ENCODE data around the gene MARS1. TPM values are rescaled to one million over a fixed set of nuclear protein-coding genes. Genes with fewer than 3 reads are reported as not detected.
A peak's percentile ranks its signal among the peaks of the same experiment; 100 is the strongest.

The MARS1 gene
- total RNA-seq, 1 donor from 2014 or later, result 316 TPM

DNA sequence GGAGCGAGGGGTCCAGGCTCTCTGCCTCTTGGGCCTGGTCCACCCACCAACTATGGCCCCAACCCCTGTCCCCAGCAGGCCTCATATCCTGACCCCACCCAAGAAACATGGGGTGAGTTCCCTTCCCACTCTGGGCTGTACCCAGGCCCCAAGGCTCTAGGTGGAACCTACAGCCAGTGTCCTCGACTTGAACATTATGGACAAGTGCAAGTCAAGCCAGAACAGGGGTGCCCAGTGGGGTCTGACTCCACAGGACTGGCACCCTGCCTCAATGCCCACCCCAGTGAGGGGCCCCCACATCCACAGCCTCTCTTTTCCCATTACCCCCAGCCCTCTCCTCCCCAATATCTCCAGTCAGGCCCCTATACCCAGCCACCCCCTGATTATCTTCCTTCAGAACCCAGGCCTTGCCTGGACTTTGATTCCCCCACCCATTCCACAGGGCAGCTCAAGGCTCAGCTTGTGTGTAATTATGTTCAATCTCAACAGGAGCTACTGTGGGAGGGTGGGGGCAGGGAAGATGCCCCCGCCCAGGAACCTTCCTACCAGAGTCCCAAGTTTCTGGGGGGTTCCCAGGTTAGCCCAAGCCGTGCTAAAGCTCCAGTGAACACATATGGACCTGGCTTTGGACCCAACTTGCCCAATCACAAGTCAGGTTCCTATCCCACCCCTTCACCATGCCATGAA, 16.8 kb upstream of the MARS1 start:
- H3K36me3 Mint-ChIP-seq (ENCODE audit: low read depth), result peaks cover 63% of the 10 kb centered on the region
- peaks cover 26% of the 10 kb centered on the region for H3K4me1 Mint-ChIP-seq
- intact Hi-C loops (cut with micrococcal nuclease), result loop anchor here (10.0 kb wide), 1 partner anchor 224 kb away; the partner anchor contains the start of gene OS9
- no peak overlapping the region for H3K27ac Mint-ChIP-seq
- H3K9me3 Mint-ChIP-seq, result no peaks in the 10 kb centered on the region
- H3K4me3 Mint-ChIP-seq, result no peak overlapping the region
- DNase-seq, result no peak
- no peaks in the 10 kb centered on the region for H3K27me3 Mint-ChIP-seq

DNA sequence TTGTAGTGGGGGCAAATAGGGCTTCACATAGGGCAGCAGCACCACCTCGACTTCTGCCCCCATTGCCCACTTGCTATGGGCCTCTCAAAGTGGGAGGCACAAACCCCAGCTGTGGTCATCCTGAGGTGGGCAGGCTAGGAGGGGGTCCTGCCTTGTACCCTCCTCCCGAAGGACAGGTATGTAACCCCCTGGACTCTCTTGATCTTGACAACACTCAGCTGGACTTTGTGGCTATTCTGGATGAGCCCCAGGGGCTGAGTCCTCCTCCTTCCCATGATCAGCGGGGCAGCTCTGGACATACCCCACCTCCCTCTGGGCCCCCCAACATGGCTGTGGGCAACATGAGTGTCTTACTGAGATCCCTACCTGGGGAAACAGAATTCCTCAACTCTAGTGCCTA, 16.2 kb upstream of the MARS1 start:
- Mint-ChIP-seq H3K27ac (no peak overlapping the region), H3K36me3 (ENCODE audit: low read depth) (peaks cover 68% of the 10 kb centered on the region), H3K4me1 (peaks cover 31% of the 10 kb centered on the region), H3K27me3 (no peaks in the 10 kb centered on the region), H3K9me3 (no peaks in the 10 kb centered on the region), H3K4me3 (no peak overlapping the region)
- no peak for DNase-seq
- intact Hi-C loops (cut with micrococcal nuclease), result loop anchor here (10.0 kb wide), 1 partner anchor 223 kb away; the partner anchor contains the start of gene OS9

DNA sequence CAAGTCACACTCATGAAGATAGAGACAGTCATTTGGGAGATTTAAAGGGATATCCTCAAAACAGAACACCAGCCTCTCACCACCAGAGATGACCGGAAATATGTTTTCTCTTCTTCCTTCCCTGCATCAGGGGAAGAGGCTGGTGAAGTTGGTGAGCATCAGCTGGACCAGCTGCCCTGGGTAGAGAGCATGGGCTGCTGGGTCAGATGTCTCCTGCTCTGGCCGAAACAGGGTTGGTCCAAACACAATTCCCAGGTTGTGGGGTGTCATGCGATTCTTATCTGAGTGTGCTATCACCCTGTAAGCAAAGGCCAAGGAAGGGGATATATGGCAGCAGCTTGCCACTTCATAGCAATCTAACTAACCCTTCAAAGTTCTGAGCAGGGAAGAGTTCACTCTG, 15.5 kb upstream of the MARS1 start:
- Mint-ChIP-seq H3K9me3 (no peaks in the 10 kb centered on the region), H3K4me3 (no peak overlapping the region), H3K4me1 (peaks cover 35% of the 10 kb centered on the region), H3K27ac (no peak overlapping the region), H3K36me3 (ENCODE audit: low read depth) (peaks cover 68% of the 10 kb centered on the region), H3K27me3 (no peaks in the 10 kb centered on the region)
- DNase-seq, result no peak
- intact Hi-C loops (cut with micrococcal nuclease), result loop anchor here (10.0 kb wide), 1 partner anchor 222 kb away; the partner anchor contains the start of gene OS9

DNA sequence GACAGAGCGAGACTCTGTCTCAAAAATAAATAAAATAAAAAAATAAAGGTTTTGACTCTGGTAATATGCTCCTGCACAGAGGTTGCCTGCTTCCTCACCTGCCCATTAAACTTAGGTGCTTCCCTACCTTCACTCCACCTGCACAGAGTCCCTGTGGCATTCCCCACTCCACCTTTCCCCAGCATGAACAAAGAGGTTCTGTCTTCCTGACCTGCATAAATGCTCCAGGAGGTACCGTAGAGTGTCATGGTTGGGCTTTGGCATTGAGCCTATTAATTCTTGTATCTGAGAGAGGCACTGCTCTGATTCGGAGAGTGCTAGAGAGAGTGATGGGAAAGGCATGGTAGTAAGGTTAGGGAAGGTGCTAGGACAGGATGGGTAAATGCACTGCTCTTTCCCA, 14.5 kb upstream of the MARS1 start:
- Mint-ChIP-seq H3K9me3 (no peaks in the 10 kb centered on the region), H3K36me3 (ENCODE audit: low read depth) (peaks cover 65% of the 10 kb centered on the region), H3K4me1 (peaks cover 42% of the 10 kb centered on the region), H3K27me3 (no peaks in the 10 kb centered on the region), H3K27ac (peak overlapping the region; percentile 2), H3K4me3 (no peak overlapping the region)
- intact Hi-C loops (cut with micrococcal nuclease), result loop anchor here (10.0 kb wide), 1 partner anchor 221 kb away; the partner anchor contains the start of gene OS9
- no peak for DNase-seq

DNA sequence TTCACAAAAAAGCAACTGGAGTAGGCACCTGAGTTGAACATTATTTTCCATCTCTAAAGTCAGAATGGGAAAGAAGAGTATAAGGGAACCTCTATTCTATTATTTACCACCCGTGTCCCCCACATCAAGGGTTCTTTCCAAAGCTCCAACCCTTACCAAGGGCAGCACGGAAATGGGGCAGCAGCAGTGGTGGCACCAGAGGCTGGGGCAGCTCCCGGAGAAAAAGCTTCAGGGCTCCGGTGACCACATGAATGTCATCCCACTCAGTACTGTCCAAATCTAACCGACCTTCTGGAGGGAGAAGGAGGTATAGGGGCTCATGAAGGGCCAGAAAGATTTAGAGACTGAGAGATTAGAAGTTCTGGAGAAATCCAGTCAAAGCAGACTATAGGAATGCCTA, 14.0 kb upstream of the MARS1 start:
- Mint-ChIP-seq H3K4me1 (peaks cover 47% of the 10 kb centered on the region), H3K27ac (peak overlapping the region; percentile 68), H3K4me3 (peak overlapping the region; percentile 72), H3K27me3 (no peaks in the 10 kb centered on the region), H3K9me3 (no peaks in the 10 kb centered on the region), H3K36me3 (ENCODE audit: low read depth) (peaks cover 67% of the 10 kb centered on the region)
- no peak for DNase-seq
- intact Hi-C loops (cut with micrococcal nuclease), result loop anchor here (10.0 kb wide), 1 partner anchor 221 kb away; the partner anchor contains the start of gene OS9

DNA sequence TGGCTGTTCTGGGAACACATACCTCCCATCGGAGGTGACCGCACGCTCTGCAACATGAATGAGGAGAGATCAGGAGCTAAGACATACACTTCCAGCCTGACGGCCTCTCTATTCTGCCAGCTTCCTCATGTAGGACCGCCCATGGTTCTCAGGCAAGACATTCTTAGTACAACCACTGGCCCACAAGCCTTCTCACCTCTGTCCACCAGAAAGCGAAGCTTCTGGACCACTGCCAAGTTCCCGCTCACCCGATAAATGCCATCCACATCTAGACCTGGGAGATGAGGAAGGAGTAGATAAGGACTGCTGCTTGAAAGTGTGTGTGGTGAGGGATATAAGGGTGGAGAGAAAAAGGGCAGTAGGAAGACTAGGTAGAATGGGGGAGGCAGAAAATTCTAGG, 13.4 kb upstream of the MARS1 start:
- no peak for DNase-seq
- peaks cover 65% of the 10 kb centered on the region for H3K36me3 Mint-ChIP-seq (ENCODE audit: low read depth)
- H3K27me3 Mint-ChIP-seq, result no peaks in the 10 kb centered on the region
- H3K9me3 Mint-ChIP-seq, result no peaks in the 10 kb centered on the region
- peak overlapping the region; percentile 72 for H3K4me3 Mint-ChIP-seq
- H3K4me1 Mint-ChIP-seq, result peaks cover 51% of the 10 kb centered on the region
- H3K27ac Mint-ChIP-seq, result peak overlapping the region; percentile 68
- intact Hi-C loops (cut with micrococcal nuclease), result loop anchor here (10.0 kb wide), 1 partner anchor 220 kb away; the partner anchor contains the start of gene OS9

DNA sequence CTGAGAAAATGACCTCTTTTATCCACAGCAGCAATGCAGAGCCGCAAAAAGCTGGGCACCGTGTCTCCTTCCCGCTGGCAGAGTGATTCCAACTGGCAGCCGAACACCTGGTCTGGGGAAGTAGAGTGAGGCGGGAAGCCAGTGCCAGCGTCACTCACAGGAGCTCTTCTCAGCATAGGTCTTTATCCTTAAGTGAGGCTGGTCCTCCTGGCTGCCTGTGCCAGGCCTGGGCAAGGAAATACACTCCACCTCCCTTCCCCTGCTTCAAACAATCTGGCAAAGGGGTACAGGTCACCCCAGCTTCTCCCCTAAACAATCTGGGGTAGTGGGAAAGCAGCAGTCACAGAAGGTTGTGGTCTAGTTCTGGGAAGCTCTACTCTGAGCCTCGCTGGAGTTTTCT, 13.0 kb upstream of the MARS1 start:
- Mint-ChIP-seq H3K27ac (peak overlapping the region; percentile 68), H3K27me3 (no peaks in the 10 kb centered on the region), H3K4me1 (peaks cover 55% of the 10 kb centered on the region), H3K9me3 (no peaks in the 10 kb centered on the region), H3K36me3 (ENCODE audit: low read depth) (peaks cover 64% of the 10 kb centered on the region), H3K4me3 (peak overlapping the region; percentile 72)
- no peak for DNase-seq
- intact Hi-C loops (cut with micrococcal nuclease), result loop anchor here (5.0 to 10.0 kb wide), 3 partner anchors 220 to 468 kb away; partner anchors contain the start of genes OS9 and ZBTB39

DNA sequence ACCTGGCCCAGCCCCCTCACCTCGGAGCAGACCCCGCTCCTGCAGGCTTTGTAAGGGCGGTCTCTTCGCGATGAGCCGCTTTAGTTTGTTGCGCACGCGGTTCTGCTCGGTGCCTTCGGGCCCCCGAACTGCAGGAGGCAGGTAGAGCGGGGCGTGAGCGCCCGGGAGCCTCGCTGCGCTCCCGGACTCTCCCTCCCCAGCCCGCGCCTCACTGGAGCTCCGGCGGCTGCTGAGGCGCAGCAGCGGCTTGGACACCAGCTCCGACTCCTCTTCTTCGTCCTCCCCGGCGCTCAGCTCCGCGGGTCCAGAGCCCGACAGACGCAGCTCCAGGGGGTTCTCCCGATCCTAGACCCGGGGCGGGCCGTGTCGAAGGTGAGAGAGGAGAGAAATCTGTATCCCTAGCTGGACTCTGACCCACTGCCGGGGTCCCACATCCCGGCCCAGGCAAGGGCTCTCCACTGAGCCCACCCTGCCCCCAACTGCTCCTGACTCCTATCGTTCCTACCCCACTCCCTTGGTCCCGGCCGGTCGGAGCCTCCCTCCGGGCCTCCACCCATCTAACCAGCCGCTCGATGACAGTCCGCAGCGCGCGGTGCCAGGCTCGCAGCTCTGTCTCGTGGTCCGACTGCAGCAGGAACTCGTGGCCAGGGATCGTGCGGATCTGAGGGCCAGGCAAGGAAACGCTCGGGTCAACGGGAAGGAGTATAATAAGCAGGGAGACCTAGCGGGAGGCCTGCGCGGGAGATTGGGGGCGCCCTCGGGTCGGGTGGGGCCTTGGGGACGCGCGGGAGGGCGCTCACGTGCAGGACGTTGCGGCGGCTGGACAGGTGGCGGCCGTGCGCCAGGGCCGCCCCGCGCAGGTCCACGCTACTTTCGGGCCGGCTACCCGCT, 12.4 kb upstream of the MARS1 start:
- DNase-seq, result no peak
- peaks cover 64% of the 10 kb centered on the region for H3K36me3 Mint-ChIP-seq (ENCODE audit: low read depth)

DNA sequence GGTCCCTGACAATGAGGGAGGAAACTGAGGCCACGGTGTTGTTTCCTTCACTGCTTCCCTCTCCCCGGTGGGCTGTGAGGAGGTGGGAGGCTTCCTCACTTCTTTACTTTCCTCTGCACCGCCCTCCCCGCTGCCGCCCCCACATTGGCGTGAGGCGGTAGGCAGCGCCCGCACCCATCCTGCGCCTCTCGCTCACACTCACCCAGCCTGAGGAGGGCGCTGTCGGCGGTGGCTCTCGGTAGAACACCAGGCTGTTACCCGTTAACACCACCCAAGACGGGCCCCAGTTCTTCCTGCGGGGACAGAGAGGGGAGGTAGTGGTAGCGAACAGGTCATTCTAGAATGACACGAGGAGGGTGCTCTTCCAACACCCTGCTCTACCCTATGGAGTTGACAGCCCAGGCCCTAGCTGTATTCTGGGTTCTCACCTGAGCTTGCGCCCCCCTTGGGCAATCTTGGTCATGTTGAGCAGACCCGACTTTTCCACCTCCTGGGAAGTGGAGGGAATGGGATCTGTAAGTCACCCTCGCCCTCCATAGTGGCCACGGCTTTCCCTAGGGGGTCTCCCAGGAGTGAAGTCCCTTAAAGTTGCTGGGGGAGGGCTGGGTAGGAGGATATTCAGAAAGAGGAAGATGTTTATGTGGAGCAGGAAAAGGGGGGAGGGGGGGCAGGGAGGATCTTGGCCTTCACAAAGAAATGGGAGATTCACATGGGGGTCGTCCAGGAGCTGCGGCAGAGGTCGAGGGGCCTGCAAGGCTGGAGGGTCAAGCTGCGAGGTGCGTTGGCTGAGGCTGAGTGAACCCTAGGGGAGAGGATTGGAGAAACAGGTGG, 11.5 kb upstream of the MARS1 start:
- Mint-ChIP-seq H3K4me1 (peaks cover 68% of the 10 kb centered on the region), H3K36me3 (ENCODE audit: low read depth) (peaks cover 60% of the 10 kb centered on the region), H3K9me3 (no peaks in the 10 kb centered on the region), H3K27me3 (no peaks in the 10 kb centered on the region), H3K27ac (peak overlapping the region; percentile 97), H3K4me3 (peak overlapping the region; percentile 96)
- peak; percentile 93 for DNase-seq
- intact Hi-C loops (cut with micrococcal nuclease), result loop anchor here (1.0 to 10.0 kb wide), 4 partner anchors 17 to 469 kb away; partner anchors contain the start of genes GLI1, OS9 and ZBTB39

More for the DNA sequence above, 12.4 kb upstream of the MARS1 start:
- intact Hi-C loops (cut with micrococcal nuclease), result loop anchor here (1.0 to 10.0 kb wide), 4 partner anchors 16 to 468 kb away; partner anchors contain the start of genes GLI1, OS9 and ZBTB39
- Mint-ChIP-seq H3K9me3 (no peaks in the 10 kb centered on the region), H3K27ac (peak overlapping the region; percentile 97), H3K4me3 (peak overlapping the region; percentile 96), H3K27me3 (no peaks in the 10 kb centered on the region), H3K4me1 (peaks cover 62% of the 10 kb centered on the region)

DNA sequence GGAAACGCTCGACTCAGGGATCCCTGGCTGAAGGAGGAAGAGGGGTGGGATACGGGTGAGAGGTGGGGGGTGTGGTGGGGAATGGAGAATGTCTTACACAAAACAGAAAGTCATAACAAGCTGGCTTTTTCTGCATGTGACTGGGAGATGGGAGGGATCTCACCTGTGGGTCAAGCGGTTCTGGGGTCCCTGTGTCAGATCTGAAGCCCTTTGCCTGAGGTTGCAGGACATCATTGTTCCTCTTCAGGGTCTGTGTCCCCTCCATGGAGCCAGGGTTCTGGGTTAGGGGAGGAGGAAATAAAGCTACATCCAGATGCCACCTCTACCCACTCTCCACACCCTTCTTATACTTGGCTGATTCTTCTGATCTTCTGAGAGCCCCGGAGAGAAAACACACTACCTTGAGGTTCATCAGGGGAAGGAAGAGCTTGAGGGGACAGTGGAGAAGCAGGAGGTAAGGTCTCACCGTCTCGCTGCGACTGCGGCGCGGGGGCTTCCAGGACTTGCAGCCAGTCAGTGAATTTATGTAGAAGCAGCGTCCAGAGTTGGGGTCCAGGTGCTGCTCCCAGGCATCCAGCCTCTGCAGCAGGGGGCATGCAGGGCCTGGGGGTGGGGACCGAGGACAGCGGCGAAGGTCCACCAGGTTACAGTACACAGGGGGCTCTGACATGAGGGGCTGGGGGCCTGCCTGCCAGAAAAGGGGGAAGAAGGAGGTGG, 10.7 kb upstream of the MARS1 start:
- DNase-seq, result peak; percentile 76
- no peaks in the 10 kb centered on the region for H3K27me3 Mint-ChIP-seq
- intact Hi-C loops (cut with micrococcal nuclease), result loop anchor here (1.0 to 10.0 kb wide), 4 partner anchors 18 to 470 kb away; partner anchors contain the start of genes GLI1, OS9 and ZBTB39
- peaks cover 55% of the 10 kb centered on the region for H3K36me3 Mint-ChIP-seq (ENCODE audit: low read depth)
- H3K4me1 Mint-ChIP-seq, result peaks cover 71% of the 10 kb centered on the region
- no peaks in the 10 kb centered on the region for H3K9me3 Mint-ChIP-seq
- H3K4me3 Mint-ChIP-seq, result peak overlapping the region; percentile 96
- peak overlapping the region; percentile 97 for H3K27ac Mint-ChIP-seq

DNA sequence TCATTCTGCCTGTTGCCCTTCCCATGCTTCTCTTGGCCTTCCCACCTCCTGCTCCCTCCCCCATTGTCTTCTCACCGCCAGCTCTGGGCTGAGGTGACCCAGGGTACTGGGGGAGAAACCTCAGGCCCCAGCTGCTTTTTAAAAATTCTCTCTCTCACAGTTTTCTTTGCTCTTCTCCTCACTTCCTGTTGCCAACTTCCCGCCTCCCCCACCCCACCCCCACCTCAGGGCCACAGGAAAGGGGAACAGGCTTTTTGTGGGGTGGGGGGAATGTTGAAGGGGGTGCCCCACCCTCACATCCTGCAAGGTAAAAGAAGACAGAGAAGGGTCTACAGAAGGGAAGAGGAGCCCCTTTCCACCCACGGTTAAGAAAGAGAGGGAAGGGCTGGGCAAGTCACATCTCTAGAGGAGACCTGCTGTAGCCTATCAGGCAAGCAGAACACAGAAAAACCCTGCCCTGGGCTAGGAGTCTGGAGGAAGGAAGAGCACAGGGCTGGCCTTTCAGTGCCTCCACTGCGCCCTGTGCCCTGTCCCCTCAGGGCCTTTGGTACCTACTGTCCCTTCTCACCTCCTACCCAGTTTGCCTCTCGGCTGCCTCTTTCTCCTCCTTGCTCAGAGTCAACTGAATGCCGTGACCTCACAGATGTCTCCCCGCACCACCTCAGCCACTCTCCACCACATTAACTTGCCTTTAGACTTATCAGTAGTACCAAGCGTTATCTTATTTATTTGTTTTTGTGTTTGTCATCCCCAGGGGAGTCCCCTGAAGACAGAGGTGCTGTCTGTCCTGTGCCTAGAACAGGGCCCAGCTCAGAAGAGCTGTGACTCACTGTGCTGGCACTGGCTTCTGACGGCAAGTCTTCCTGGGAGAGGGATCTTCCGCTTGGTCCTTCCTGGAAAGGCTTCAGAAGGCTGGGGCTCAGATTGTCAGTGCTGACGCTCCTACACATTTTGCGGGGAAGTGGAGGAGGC, 9.9 kb upstream of the MARS1 start:
- Mint-ChIP-seq H3K27ac (peak overlapping the region; percentile 97), H3K4me3 (peak overlapping the region; percentile 96), H3K9me3 (no peaks in the 10 kb centered on the region), H3K36me3 (ENCODE audit: low read depth) (peaks cover 49% of the 10 kb centered on the region), H3K4me1 (peaks cover 66% of the 10 kb centered on the region), H3K27me3 (no peaks in the 10 kb centered on the region)
- DNase-seq, result peak; percentile 87
- intact Hi-C loops (cut with micrococcal nuclease), result loop anchor here (1.0 to 10.0 kb wide), 5 partner anchors 16 to 471 kb away; partner anchors contain the start of genes OS9, PIP4K2C and ZBTB39
